ENCODE results near the gene GALNT4.
A peak's percentile ranks its signal among the peaks of the same experiment; 100 is the strongest.

GALNT4 gene

GRCh38 chr12:89524541-89525304, at the start of gene GALNT4:
Gene GALNT4 (minus strand): TSS chr12:89524796. CDS start chr12:89524549, 247 bp downstream.
- peak; percentile 87 for DNase-seq

DNA sequence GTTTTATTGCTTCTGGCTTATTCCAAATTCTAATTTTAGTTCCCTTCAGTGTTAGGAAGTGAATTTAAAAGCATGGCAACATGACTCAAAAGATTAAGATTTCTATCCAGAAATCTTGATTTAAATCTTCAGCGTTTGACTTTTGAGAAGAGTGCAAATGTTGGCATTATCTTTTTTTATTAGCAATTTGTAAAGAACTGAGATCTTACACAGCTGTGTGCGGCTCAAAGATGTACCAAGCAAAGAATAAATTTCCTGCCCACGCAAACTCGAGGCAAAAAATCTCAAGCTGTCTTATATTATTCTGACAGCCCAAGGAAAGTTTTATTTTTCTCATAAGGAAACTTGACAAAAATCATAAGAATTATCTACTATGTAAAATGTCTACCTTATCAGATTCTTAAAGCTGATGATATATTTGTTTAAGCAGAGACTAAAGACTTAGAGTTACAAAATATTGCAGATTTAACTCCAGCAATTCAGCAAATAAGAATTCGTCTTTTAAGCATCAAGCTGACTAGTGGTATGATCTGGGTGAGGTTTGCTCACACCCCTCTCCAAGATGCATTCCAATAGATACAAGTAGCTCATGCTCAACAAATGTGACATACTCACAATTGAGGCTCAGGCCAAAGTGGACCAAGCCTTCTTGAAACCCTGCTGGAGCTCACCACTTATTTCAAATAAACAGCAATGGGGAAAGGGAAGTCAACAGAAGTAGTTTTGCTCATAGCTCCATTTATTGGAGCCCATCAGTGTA, 48.6 kb upstream of the GALNT4 start:
- DNase-seq = no peak

- no peak for DNase-seq
These were observed 47.0 kb upstream of the GALNT4 start for GRCh38 chr12:89571491-89572195.

GRCh38 chr12:89568484-89568883, 43.9 kb upstream of the GALNT4 start:
- DNase-seq = no peak

DNA sequence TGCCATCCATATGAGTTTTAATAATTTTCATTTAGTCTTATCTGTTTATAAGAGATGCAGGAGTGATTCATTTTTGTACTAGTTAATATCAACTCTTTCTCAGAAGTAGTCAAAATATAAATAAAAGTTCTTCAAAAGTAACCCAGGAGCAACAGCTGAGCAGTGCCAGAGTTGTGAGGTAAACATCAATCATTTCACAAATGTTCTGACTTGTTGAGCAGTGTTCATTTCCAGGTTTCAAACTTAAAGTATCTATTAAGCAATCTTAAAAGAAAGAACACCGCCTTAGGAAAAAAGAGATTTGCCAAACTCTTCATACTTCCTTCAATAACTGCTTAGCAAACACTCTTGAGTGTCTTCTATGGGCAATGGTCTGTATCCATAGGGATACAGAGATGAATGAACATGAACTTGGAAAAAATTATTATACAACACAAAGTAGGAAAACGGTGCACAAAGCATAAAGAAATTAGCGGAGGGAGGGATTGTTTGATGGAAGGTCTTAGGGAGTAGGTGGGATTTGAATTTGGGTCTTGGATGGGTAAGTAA, 43.2 kb upstream of the GALNT4 start:
- no peak for DNase-seq

- DNase-seq = no peak
These were observed 42.0 kb upstream of the GALNT4 start for GRCh38 chr12:89566615-89567014.

- DNase-seq = no peak
These were observed 40.4 kb upstream of the GALNT4 start for GRCh38 chr12:89565002-89565401.

GRCh38 chr12:89559753-89560152, 35.2 kb upstream of the GALNT4 start:
- no peak for DNase-seq

GRCh38 chr12:89556976-89557375, 32.4 kb upstream of the GALNT4 start:
- DNase-seq = no peak

DNA sequence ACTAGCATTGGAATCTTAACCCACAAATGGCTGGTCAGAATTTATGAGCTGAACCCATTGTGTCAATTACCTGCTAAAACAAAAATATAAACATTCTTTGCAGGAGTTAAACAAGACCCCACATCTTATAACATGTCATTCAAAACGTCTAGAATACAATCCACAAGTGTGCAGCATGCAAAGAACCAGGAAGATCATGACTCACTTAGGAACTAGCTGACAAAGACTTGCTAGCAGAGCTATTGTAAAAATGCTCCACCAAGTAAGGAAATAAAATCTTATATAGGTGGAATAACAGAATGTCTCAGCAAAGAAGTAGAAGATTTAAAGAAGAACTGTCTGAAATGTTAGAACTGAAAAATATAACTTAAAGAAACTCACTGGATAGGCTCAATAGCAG, 27.8 kb upstream of the GALNT4 start:
- DNase-seq = no peak

DNA sequence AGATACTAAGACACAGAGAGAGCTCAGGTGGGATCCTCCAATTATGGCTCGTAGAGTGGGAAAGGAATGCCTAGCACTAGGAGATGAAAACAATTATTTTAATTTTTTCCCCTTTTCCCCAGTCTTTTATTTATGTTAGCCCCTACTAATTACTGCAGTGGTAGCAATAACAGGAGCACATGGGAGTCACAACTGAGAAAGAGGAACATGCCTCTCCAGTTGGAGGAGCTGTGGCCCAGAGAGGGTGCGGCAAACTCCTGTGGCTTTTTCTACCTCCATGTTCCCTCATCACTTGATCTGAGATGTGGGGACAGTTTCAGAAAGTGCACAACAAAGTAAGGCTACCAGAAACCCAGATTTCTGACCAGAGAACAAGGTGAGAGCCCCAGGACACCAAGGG, 27.2 kb upstream of the GALNT4 start:
- no peak for DNase-seq

- no peak for DNase-seq
These were observed 22.5 kb upstream of the GALNT4 start for GRCh38 chr12:89547101-89547500.

DNA sequence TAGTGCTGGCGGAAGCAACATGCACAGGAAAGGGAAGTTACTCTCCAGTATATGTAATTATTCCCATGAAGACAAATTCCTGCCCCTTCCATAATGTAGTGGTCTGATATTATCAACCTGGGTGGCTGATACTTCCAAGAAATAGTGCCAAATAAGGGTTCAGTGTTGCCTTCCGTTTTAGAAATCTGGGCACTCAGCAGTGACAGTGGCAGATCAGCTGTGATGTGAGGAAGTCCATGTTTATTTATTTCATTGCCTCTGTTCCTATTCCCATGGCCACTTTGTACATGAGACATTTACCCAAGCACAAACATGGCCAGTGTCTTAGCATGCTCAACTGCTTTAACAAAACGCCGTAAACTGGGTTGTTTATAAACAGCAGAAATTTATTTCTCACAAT, 21.6 kb upstream of the GALNT4 start:
- DNase-seq = no peak

GRCh38 chr12:89544681-89545184, 20.1 kb upstream of the GALNT4 start:
- DNase-seq = peak; percentile 72

GRCh38 chr12:89544022-89544421, 19.4 kb upstream of the GALNT4 start:
- DNase-seq = no peak

DNA sequence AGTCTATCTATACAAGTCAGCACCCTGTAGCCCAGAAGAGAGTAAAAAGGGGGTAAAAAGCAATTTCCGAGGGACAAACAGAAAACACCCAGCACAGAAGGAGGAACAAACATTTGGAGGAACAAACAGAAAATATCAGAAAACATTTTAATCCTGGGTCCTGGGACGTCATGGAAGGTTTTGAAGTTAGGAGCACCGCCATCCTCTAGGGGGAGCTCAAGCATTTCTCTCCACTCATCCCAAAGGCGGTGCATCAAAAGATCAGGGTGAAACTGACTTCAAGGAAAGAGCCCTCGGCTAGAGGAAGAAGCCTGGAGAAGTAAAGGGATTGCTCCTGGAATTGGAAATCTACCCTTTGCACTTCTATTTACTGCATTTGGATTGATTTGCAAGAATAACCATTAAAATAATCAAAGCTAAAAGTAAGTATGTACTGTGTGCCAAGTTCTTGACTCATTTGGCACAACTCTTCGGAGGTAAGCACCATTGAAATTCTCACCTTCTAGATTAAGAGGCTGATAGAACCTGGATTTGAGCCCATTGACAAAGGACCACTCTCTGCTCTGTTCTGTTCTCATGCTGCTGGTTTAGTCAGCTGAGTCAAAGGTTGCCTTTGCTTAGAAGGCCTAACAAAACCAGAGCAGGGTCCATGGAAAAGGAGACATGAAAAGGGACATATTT, 18.5 kb upstream of the GALNT4 start:
- DNase-seq = peak; percentile 79

DNA sequence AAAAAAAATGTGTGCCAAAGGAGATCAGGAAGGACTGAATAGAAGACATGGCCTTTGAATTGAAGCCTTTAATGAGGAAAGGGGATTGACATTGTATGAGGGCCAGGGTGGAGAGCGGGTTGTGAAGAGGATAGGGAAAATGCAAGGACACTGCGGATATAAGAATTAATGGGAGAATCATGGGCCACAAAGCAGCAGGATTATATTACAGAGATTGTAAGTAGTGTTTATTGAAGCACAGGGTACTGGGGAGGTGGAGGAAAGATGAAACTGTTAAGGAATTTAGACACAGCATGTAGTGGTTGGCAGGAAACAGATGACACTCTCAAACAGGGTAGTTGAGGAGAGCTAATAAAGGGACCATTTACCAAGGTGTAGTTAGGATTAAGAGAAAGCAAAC, 17.6 kb upstream of the GALNT4 start:
- no peak for DNase-seq

GRCh38 chr12:89540586-89540985, 16.0 kb upstream of the GALNT4 start:
- peak; percentile 12 for DNase-seq

- DNase-seq = no peak
These were observed 15.0 kb upstream of the GALNT4 start for GRCh38 chr12:89539426-89540223.

DNA sequence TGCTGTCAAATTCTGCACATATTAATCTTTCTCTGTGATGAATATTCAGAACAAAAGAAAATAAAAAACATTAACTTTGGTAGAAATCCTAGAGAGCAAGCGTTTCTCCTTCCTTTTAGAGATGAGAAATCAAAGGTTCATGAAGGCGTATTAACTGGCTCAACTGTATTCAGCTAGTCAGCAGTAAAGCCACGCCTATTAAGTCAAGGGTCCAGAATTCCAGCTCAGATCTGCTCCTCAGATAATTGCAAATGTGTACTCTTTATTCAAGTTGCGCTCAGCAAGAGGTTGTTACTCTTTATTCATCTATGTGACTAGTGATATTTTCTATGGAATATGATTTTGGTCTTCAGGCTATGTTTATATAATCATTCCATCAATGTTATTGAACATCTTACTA, 14.3 kb upstream of the GALNT4 start:
- no peak for DNase-seq

GRCh38 chr12:89537389-89537788, 12.8 kb upstream of the GALNT4 start:
- DNase-seq = no peak

GRCh38 chr12:89529738-89530137, 5.1 kb upstream of the GALNT4 start:
- DNase-seq = peak; percentile 34

All from retina (tissue), 1 donor.